GM21529 (cell line): ENCODE measurements around the gene WWOX.

Source experiments
- ATAC-seq: cut with Tn5 transposase; IDR thresholded peaks from one replicate; pipeline ENCODE4 v1.9.1; 2021; ENCODE audit not compliant: unreplicated experiment

WWOX gene

GRCh38 chr16:78102865-78103264 lies 3.4 kb downstream of the WWOX start:
- no peak for ATAC-seq

- ATAC-seq = no peak
Observed at GRCh38 chr16:78105517-78105916, 6.1 kb downstream of the WWOX start.

GRCh38 chr16:78106686-78107085 lies 7.2 kb downstream of the WWOX start:
- ATAC-seq = no peak

GRCh38 chr16:78108451-78108850 lies 9.0 kb downstream of the WWOX start:
- ATAC-seq = no peak

GRCh38 chr16:78113258-78113657 lies 13.8 kb downstream of the WWOX start:
- no peak for ATAC-seq

GRCh38 chr16:78115659-78116058 lies 16.2 kb downstream of the WWOX start:
- no peak for ATAC-seq

- no peak for ATAC-seq
Observed at GRCh38 chr16:78116946-78117345, 17.5 kb downstream of the WWOX start.

- no peak for ATAC-seq
Observed at GRCh38 chr16:78117391-78117790, 17.9 kb downstream of the WWOX start.

GRCh38 chr16:78118469-78119025 lies 19.1 kb downstream of the WWOX start:
- ATAC-seq = no peak

- peak; percentile 85 for ATAC-seq
Observed at GRCh38 chr16:78122774-78123315, 23.4 kb downstream of the WWOX start.

- ATAC-seq = no peak
Observed at GRCh38 chr16:78125112-78125844, 25.8 kb downstream of the WWOX start.

GRCh38 chr16:78126662-78127061 lies 27.2 kb downstream of the WWOX start:
- no peak for ATAC-seq

- no peak for ATAC-seq
Observed at GRCh38 chr16:78127130-78127529, 27.7 kb downstream of the WWOX start.

GRCh38 chr16:78128913-78129312 lies 29.5 kb downstream of the WWOX start:
- ATAC-seq = no peak

GRCh38 chr16:78129349-78129748 lies 29.9 kb downstream of the WWOX start:
- no peak for ATAC-seq

- no peak for ATAC-seq
Observed at GRCh38 chr16:78130083-78130608, 30.7 kb downstream of the WWOX start.

- ATAC-seq = no peak
Observed at GRCh38 chr16:78130950-78131349, 31.5 kb downstream of the WWOX start.

- no peak for ATAC-seq
Observed at GRCh38 chr16:78133919-78134318, 34.5 kb downstream of the WWOX start.

GRCh38 chr16:78134944-78135619 lies 35.6 kb downstream of the WWOX start:
- no peak for ATAC-seq

- no peak for ATAC-seq
Observed at GRCh38 chr16:78137179-78137578, 37.7 kb downstream of the WWOX start.

- ATAC-seq = peak; percentile 76
Observed at GRCh38 chr16:78137782-78138616, 38.5 kb downstream of the WWOX start.
